PC-3 (cell line): ENCODE measurements around the gene CEP112. TPM values are rescaled to one million over a fixed set of nuclear protein-coding genes. Genes with fewer than 3 reads are reported as not detected.

Experiments used
- ATAC-seq: fragments of 200-7000 bp; cut with Tn5 transposase; 2 replicates; pipeline ENCODE4 v1.9.1; 2020; ENCODE audit warnings: mild to moderate bottlenecking, moderate library complexity
- BruUV-seq: library from RNA; stranded (reverse); fragments of 400-500 nt; replicated peaks from 2 replicates; lab custom pipeline; 2021; lab: Mats Ljungman, UMichigan
- CTCF ChIA-PET: fragments of 300-600 bp; sonication (Branson Sonifier 250); formaldehyde crosslinking; loops from one replicate; lab custom pipeline; 2022; ENCODE audit warnings: antibody characterized with exemption; lab: Charles Lee
- POLR2A ChIA-PET: fragments of 300-600 bp; sonication (Branson Sonifier 250); formaldehyde crosslinking; loops from one replicate; lab custom pipeline; 2022; ENCODE audit warnings: antibody characterized with exemption; ENCODE audit not compliant: unreplicated experiment; lab: Charles Lee
- DNase-seq: peaks from one replicate; pipeline ENCODE4 v3.0.0-alpha.2; 2015
- H2AFZ ChIP-seq: fragments of 300-600 bp; sonication (generic); 2 replicates; pipeline ENCODE4 v1.6.0; 2016; ENCODE audit warnings: antibody characterized with exemption, low read length
- H3F3A ChIP-seq: fragments of 300-600 bp; sonication (generic); one replicate; pipeline ENCODE4 v1.6.0; 2017; ENCODE audit warnings: antibody characterized with exemption, low read length, control low read depth, mild to moderate bottlenecking; ENCODE audit not compliant: unreplicated experiment
- H3K27ac ChIP-seq: fragments of 300-600 bp; sonication (generic); 2 replicates; pipeline ENCODE4 v1.5.1; 2016; ENCODE audit warnings: mild to moderate bottlenecking, low read length
- H3K27me3 ChIP-seq: fragments of 300-600 bp; sonication (generic); 2 replicates; pipeline ENCODE4 v1.6.1; 2016; ENCODE audit warnings: low read length, mixed read lengths
- H3K36me3 ChIP-seq: fragments of 300-600 bp; sonication (generic); 2 replicates; pipeline ENCODE4 v1.6.1; 2016; ENCODE audit warnings: low read depth, mixed run types, low read length, mixed read lengths
- H3K4me1 ChIP-seq: fragments of 300-600 bp; sonication (generic); 2 replicates; pipeline ENCODE4 v1.5.1; 2016; ENCODE audit warnings: low read length; ENCODE audit not compliant: insufficient read depth
- H3K4me2 ChIP-seq: fragments of 300-600 bp; sonication (generic); 2 replicates; pipeline ENCODE4 v1.6.0; 2016; ENCODE audit warnings: low read length
- H3K4me3 ChIP-seq: fragments of 300-600 bp; sonication (generic); 2 replicates; pipeline ENCODE4 v1.5.1; 2016; ENCODE audit warnings: mild to moderate bottlenecking, low read length, mixed read lengths
- H3K79me2 ChIP-seq: fragments of 300-600 bp; sonication (generic); 2 replicates; pipeline ENCODE4 v1.6.1; 2017; ENCODE audit warnings: low read length, mixed read lengths
- H3K9ac ChIP-seq: fragments of 300-600 bp; sonication (generic); 2 replicates; pipeline ENCODE4 v1.6.0; 2016; ENCODE audit warnings: mild to moderate bottlenecking, low read length
- H3K9me2 ChIP-seq: fragments of 300-600 bp; sonication (generic); replicated peaks from 2 replicates; pipeline ENCODE4 v1.6.1; 2016; ENCODE audit warnings: mixed run types, low read length, mixed read lengths
- H3K9me3 ChIP-seq: fragments of 300-600 bp; sonication (generic); 2 replicates; pipeline ENCODE4 v1.6.1; 2016; ENCODE audit warnings: low read length, mixed read lengths
- H4K20me1 ChIP-seq: fragments of 300-600 bp; sonication (generic); 2 replicates; pipeline ENCODE4 v1.6.1; 2016; ENCODE audit warnings: low read length, mixed read lengths
- EZH2 ChIP-seq: fragments of 300-600 bp; sonication (generic); IDR thresholded peaks from one replicate; pipeline ENCODE4 v1.6.1; 2017; ENCODE audit warnings: antibody characterized with exemption, mild to moderate bottlenecking, low read length; ENCODE audit not compliant: unreplicated experiment
- EZH2phosphoT487 ChIP-seq: fragments of 300-600 bp; sonication (generic); IDR thresholded peaks from 2 replicates; pipeline ENCODE4 v1.6.1; 2018; ENCODE audit warnings: mild to moderate bottlenecking, antibody characterized with exemption, low read length, borderline replicate concordance
- intact Hi-C: fragments of 100-400 bp; cut with micrococcal nuclease; formaldehyde crosslinking; loops from 2 replicates; pipeline ENCODE4 v1.9.0; 2023
- total RNA-seq: library from RNA; depleted of rRNA; stranded (reverse); fragments of >200 nt; gene quantifications from 2 replicates; pipeline ENCODE4 v1.2.3, GENCODE V29; 2014
- TF ChIP-seq, protein P1 (sequence below): fragments of 300-600 bp; sonication (generic); conservative IDR thresholded peaks from 2 replicates; pipeline ENCODE4 v1.5.1; 2017; ENCODE audit warnings: antibody characterized with exemption, low read depth, mild to moderate bottlenecking, low read length

CEP112 gene
- total RNA-seq, 1 experiment from 2014 or later, result 6.5 TPM

DNA sequence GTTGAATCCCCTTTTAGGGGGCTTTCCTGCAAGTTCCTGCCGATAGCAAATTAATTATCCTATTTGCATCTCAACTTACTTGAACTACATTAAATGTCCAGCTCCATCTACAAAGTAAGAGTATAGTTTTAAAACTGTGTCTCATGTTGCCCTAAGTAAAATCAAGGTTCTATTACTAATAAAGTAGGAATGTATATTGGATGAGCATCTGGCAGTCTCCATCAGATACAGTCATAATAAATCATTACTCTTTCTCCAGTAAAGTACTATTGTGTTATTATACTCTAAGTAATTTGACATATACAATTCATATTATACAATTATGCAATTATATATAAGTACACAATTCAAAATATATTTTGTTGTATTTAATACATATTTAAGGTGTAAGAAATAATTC is 249.3 kb downstream of the CEP112 start:
- ChIA-PET POLR2A (interaction anchor here (0.5 to 0.6 kb wide), 4 partner anchors 61 to 1641 kb away, joined by 3 to 7 read pairs (median 3); no protein-coding TSS in a partner anchor), CTCF (interaction anchor here (0.7 kb wide), 1 partner anchor 305 kb away, joined by 3 read pairs; no protein-coding TSS in a partner anchor)
- H3K27me3 ChIP-seq, result no peaks in the 10 kb centered on the region
- H2AFZ ChIP-seq, result no peak overlapping the region
- peak; percentile 99 for ATAC-seq
- H3K4me1 ChIP-seq, result peaks cover 10% of the 10 kb centered on the region
- peak; percentile 66 for DNase-seq
- H3K4me3 ChIP-seq, result no peak overlapping the region
- H3K9me2 ChIP-seq, result no peaks in the 10 kb centered on the region
- BruUV-seq, result no TSS peak
- TF ChIP-seq EZH2 (no peak), EZH2phosphoT487 (no peak)
- TF ChIP-seq, protein P1, sequence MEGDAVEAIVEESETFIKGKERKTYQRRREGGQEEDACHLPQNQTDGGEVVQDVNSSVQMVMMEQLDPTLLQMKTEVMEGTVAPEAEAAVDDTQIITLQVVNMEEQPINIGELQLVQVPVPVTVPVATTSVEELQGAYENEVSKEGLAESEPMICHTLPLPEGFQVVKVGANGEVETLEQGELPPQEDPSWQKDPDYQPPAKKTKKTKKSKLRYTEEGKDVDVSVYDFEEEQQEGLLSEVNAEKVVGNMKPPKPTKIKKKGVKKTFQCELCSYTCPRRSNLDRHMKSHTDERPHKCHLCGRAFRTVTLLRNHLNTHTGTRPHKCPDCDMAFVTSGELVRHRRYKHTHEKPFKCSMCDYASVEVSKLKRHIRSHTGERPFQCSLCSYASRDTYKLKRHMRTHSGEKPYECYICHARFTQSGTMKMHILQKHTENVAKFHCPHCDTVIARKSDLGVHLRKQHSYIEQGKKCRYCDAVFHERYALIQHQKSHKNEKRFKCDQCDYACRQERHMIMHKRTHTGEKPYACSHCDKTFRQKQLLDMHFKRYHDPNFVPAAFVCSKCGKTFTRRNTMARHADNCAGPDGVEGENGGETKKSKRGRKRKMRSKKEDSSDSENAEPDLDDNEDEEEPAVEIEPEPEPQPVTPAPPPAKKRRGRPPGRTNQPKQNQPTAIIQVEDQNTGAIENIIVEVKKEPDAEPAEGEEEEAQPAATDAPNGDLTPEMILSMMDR, result no peak
- H3K4me2 ChIP-seq, result peak overlapping the region; percentile 34
- no peaks in the 10 kb centered on the region for H4K20me1 ChIP-seq
- no peak overlapping the region for H3K9ac ChIP-seq
- H3K9me3 ChIP-seq, result no peaks in the 10 kb centered on the region
- intact Hi-C loops, result no loop called here
- H3K36me3 ChIP-seq, result no peaks in the 10 kb centered on the region
- no peak overlapping the region for H3K27ac ChIP-seq
- H3F3A ChIP-seq, result no peaks in the 10 kb centered on the region
- no peaks in the 10 kb centered on the region for H3K79me2 ChIP-seq

DNA sequence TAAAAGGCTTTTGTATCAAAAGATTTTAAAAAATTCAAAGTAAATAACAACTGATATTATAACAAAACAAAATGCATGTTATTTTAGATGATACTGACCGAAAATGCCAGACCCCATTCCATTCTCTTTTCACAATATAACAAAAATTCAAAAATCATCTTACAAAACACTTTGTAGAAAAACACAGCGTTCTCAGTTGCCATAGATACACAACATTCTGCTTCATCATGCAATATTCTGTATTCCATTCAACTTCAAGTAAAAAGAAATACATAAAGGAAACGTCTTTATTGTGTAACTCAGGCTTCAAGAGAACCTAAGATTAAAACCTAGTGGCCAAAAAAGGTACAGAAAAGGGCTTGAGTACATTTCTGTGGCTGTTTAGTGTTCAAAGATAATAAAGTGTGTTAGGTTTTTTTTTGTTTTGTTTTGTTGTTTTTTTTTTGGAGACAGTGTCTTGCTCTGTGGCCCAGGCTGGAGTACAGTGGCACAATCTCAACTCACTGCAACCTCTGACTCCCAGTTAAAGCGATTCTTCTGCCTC is 250.5 kb downstream of the CEP112 start:
- Histone ChIP-seq H3K9ac (no peak overlapping the region), H3K4me1 (peaks cover 10% of the 10 kb centered on the region), H3K4me3 (no peak overlapping the region), H3K79me2 (no peaks in the 10 kb centered on the region), H3K27me3 (no peaks in the 10 kb centered on the region), H3K4me2 (no peak overlapping the region), H3F3A (no peaks in the 10 kb centered on the region), H3K36me3 (no peaks in the 10 kb centered on the region), H3K9me3 (no peaks in the 10 kb centered on the region), H3K9me2 (no peaks in the 10 kb centered on the region), H4K20me1 (no peaks in the 10 kb centered on the region), H3K27ac (no peak overlapping the region), H2AFZ (no peak overlapping the region)
- TF ChIP-seq EZH2phosphoT487, result no peak
- TF ChIP-seq, protein P1, result peak; percentile 46; the same call in 1 of the 2 replicates
- POLR2A ChIA-PET, result no interaction called here
- no TSS peak for BruUV-seq
- ATAC-seq (no peak), DNase-seq (peak; percentile 27)
- CTCF ChIA-PET, result no interaction called here
- intact Hi-C loops, result no loop called here

DNA sequence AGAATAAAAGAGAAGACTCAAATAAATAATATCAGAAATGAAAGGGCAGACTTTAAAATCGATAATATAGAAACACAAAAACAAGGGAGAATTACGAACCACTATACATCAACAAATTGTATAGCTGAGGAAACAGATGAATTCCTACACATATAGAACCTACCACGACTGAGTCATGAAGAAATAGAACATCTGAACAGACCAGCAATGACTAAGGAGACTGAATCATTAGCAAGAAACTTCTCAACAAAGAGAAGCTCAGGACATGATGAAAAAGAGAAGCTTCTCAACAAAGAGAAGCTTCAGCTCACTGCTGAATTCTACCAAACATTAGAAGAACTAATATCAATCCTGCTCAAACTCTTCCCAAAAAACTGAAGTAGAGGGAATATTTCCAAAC is 255.9 kb downstream of the CEP112 start:
- CTCF ChIA-PET, result no interaction called here
- Histone ChIP-seq H4K20me1 (no peaks in the 10 kb centered on the region), H3K9ac (no peak overlapping the region), H3K4me1 (peaks cover 3% of the 10 kb centered on the region; the same call in 1 of the 2 replicates), H3K36me3 (no peaks in the 10 kb centered on the region), H3K9me2 (no peaks in the 10 kb centered on the region), H3K4me3 (no peak overlapping the region), H3K4me2 (no peak overlapping the region), H3K79me2 (no peaks in the 10 kb centered on the region), H3K27ac (no peak overlapping the region), H3K27me3 (no peaks in the 10 kb centered on the region), H3F3A (no peaks in the 10 kb centered on the region), H2AFZ (no peak overlapping the region), H3K9me3 (peaks cover 5% of the 10 kb centered on the region; the same call in 1 of the 2 replicates)
- intact Hi-C loops, result no loop called here
- POLR2A ChIA-PET, result no interaction called here
- DNase-seq (peak; percentile 58), ATAC-seq (peak; percentile 59)
- TF ChIP-seq EZH2 (no peak), EZH2phosphoT487 (no peak)
- TF ChIP-seq, protein P1, result no peak
- BruUV-seq, result no TSS peak
